ENCODE results near the gene PTPN1. TPM values are rescaled to one million over a fixed set of nuclear protein-coding genes. Genes with fewer than 3 reads are reported as not detected.
A peak's percentile ranks its signal among the peaks of the same experiment; 100 is the strongest.

The PTPN1 gene
- total and polyA plus RNA-seq, 10 of the 15 experiments (the other 5 are each of a cell fraction or from before 2014, with no cell fraction given), result 15.9 to 74.7 (median 43.9) TPM

DNA sequence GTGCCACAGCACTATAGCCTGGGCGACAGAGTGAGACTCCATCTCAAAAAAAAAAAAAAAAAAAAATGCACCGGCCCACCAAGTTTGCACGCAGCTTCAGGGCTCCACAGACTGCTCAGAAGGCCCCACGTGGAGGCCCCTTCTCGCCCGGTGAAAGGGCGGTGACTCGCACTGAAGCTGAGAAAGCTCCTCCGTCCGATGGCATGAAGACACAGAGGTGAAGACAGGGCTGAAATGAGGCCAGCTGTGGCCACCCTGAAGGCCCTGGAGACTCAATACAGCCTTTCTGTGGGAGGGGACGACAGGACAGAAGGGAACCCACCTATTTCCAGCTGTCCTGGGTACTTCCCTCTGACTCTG is 84.0 kb downstream of the PTPN1 start (continued):
- TF ChIP-seq, protein P1, sequence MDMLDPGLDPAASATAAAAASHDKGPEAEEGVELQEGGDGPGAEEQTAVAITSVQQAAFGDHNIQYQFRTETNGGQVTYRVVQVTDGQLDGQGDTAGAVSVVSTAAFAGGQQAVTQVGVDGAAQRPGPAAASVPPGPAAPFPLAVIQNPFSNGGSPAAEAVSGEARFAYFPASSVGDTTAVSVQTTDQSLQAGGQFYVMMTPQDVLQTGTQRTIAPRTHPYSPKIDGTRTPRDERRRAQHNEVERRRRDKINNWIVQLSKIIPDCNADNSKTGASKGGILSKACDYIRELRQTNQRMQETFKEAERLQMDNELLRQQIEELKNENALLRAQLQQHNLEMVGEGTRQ (IDR thresholded peaks at IDR 0.05; ENCODE audit: borderline replicate concordance, low read depth, low read length), result no peak

DNA sequence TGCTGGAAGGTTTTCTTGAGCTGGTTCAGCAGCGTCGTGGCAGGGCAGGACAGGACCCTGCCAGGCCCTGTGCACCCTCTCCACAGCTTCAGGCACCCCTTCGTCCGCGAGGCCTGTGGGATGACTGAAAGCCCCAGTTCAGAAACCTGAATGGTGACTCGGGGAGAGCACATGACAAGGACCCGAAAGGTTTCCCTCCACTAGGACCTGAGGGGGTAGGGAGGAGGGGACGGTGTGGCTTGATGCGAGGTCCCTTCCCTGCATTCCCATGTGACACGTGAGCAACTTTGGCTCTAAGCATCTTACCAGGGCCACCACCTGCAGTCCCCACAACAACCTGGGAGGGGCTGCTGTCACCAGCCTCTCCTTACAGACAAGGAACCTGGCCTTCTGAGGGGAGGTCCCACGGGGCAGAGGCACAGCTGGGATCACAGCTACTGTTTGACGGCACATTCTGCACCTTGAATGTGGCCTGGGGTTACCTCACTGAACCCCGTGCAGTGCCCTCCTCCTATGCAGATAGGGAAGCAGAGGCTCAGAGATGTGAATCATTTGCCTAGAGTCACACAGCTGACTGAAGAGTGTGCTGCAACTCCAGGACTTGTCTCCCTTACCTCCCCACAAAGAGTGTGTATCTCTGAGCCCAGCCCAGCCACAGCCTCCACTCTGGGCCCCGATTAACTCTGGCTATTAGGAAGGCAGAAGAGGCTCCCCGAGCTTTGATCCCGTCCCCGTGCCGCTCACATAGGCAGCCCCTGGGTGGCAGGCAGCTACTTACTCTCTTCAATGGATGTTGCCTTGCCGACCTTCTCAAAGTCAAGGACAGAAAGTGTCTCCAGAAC is 84.6 kb downstream of the PTPN1 start:
- H3K36me3 ChIP-seq (ENCODE audit: control insufficient read depth in 2 of 2, insufficient read depth in 2 of 2, low read length in 1 of 2), result no peaks in the 10 kb centered on the region; a peak in 1 of 4 replicates
- SMC1A ChIA-PET (ENCODE audit: uncharacterized antibody, unreplicated experiment), result no interaction called here
- H4K20me1 ChIP-seq (ENCODE audit: control insufficient read depth, insufficient read depth), result no peaks in the 10 kb centered on the region
- no peak overlapping the region for H3K9ac ChIP-seq (ENCODE audit: control insufficient read depth, insufficient read depth, low read length)
- H3K79me2 ChIP-seq (ENCODE audit: control insufficient read depth, insufficient read depth, low read length), result no peaks in the 10 kb centered on the region
- H3K27me3 ChIP-seq (replicated peaks in 1 of 2; ENCODE audit: control insufficient read depth in 2 of 2, insufficient read depth in 2 of 2, low read length in 1 of 2), result no peaks in the 10 kb centered on the region
- BruUV-seq (replicated peaks), result no TSS peak
- FAIRE-seq (no peak), DNase-seq (ENCODE audit: low read depth, low spot score) (no peak), ATAC-seq (peak; percentile 53)
- RAD21 ChIA-PET (ENCODE audit: unreplicated experiment), result no interaction called here
- CTCF ChIA-PET, result no interaction called here
- intact Hi-C loops (cut with micrococcal nuclease; ENCODE audit: unreplicated experiment), result no loop called here
- H2AFZ ChIP-seq (ENCODE audit: control insufficient read depth, low read depth, low read length), result no peak overlapping the region
- H3K4me3 ChIP-seq, result no peak overlapping the region
- no peak overlapping the region for H3K4me2 ChIP-seq (ENCODE audit: control insufficient read depth, insufficient read depth)
- in situ Hi-C loops (cut with MboI), result no loop called here
- POLR2A ChIA-PET, result no interaction called here
- no peak overlapping the region for H3K27ac ChIP-seq (ENCODE audit: control insufficient read depth, insufficient read depth)
- no peaks in the 10 kb centered on the region for H3K4me1 ChIP-seq (ENCODE audit: control insufficient read depth, insufficient read depth, low read length)
- no peaks in the 10 kb centered on the region for H3K9me3 ChIP-seq (replicated peaks; ENCODE audit: control insufficient read depth, insufficient read depth, low read length)
- WGBS (ENCODE audit: insufficient coverage, insufficient replicate concordance, low lambda C conversion rate, missing lambda C conversion rate), result 25% methylated on average over 19 of the region's 19 CpGs
- peak; percentile 60; the same call in 1 of the 2 replicates for TF ChIP-seq POLR2AphosphoS2 (IDR thresholded peaks at IDR 0.05; ENCODE audit: low read depth, low read length)
- TF ChIP-seq, protein P2, sequence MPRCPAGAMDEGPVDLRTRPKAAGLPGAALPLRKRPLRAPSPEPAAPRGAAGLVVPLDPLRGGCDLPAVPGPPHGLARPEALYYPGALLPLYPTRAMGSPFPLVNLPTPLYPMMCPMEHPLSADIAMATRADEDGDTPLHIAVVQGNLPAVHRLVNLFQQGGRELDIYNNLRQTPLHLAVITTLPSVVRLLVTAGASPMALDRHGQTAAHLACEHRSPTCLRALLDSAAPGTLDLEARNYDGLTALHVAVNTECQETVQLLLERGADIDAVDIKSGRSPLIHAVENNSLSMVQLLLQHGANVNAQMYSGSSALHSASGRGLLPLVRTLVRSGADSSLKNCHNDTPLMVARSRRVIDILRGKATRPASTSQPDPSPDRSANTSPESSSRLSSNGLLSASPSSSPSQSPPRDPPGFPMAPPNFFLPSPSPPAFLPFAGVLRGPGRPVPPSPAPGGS (IDR thresholded peaks at IDR 0.05; ENCODE audit: borderline replicate concordance, insufficient read depth, low read depth, low read length, poor library complexity, severe bottlenecking), result peak; percentile 69
- no peak for TF ChIP-seq FOXM1 (IDR thresholded peaks at IDR 0.05; ENCODE audit: low read depth, low read length)
- TF ChIP-seq, protein P3, sequence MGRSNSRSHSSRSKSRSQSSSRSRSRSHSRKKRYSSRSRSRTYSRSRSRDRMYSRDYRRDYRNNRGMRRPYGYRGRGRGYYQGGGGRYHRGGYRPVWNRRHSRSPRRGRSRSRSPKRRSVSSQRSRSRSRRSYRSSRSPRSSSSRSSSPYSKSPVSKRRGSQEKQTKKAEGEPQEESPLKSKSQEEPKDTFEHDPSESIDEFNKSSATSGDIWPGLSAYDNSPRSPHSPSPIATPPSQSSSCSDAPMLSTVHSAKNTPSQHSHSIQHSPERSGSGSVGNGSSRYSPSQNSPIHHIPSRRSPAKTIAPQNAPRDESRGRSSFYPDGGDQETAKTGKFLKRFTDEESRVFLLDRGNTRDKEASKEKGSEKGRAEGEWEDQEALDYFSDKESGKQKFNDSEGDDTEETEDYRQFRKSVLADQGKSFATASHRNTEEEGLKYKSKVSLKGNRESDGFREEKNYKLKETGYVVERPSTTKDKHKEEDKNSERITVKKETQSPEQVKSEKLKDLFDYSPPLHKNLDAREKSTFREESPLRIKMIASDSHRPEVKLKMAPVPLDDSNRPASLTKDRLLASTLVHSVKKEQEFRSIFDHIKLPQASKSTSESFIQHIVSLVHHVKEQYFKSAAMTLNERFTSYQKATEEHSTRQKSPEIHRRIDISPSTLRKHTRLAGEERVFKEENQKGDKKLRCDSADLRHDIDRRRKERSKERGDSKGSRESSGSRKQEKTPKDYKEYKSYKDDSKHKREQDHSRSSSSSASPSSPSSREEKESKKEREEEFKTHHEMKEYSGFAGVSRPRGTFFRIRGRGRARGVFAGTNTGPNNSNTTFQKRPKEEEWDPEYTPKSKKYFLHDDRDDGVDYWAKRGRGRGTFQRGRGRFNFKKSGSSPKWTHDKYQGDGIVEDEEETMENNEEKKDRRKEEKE (IDR thresholded peaks at IDR 0.05), result no peak
- TF ChIP-seq TCF12 (IDR thresholded peaks at IDR 0.05; ENCODE audit: low read depth, low read length), result no peak
- no peak for TF ChIP-seq RBBP5 (conservative IDR thresholded peaks at IDR 0.05)
- TF ChIP-seq, protein P4, sequence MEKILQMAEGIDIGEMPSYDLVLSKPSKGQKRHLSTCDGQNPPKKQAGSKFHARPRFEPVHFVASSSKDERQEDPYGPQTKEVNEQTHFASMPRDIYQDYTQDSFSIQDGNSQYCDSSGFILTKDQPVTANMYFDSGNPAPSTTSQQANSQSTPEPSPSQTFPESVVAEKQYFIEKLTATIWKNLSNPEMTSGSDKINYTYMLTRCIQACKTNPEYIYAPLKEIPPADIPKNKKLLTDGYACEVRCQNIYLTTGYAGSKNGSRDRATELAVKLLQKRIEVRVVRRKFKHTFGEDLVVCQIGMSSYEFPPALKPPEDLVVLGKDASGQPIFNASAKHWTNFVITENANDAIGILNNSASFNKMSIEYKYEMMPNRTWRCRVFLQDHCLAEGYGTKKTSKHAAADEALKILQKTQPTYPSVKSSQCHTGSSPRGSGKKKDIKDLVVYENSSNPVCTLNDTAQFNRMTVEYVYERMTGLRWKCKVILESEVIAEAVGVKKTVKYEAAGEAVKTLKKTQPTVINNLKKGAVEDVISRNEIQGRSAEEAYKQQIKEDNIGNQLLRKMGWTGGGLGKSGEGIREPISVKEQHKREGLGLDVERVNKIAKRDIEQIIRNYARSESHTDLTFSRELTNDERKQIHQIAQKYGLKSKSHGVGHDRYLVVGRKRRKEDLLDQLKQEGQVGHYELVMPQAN (conservative IDR thresholded peaks at IDR 0.05), result no peak
- no peak for TF ChIP-seq KLF5 (IDR thresholded peaks at IDR 0.05; ENCODE audit: partially characterized antibody)
- TF ChIP-seq CREM (IDR thresholded peaks at IDR 0.05; ENCODE audit: low read depth), result no peak
- peak; percentile 48; the same call in 1 of the 2 replicates for TF ChIP-seq POLR2AphosphoS5 (IDR thresholded peaks at IDR 0.05; ENCODE audit: low read length)
- TF ChIP-seq TARDBP (IDR thresholded peaks at IDR 0.05; ENCODE audit: borderline replicate concordance), result no peak

Measured in GM12878 (cell line).